ENCODE measurements around the gene ATG14. TPM values are rescaled to one million over a fixed set of nuclear protein-coding genes. Genes with fewer than 3 reads are reported as not detected.
A peak's percentile ranks its signal among the peaks of the same experiment; 100 is the strongest.

Gene ATG14
- polyA plus RNA-seq, 3 donors = 1.8 to 6.8 (median 3.3) TPM

DNA sequence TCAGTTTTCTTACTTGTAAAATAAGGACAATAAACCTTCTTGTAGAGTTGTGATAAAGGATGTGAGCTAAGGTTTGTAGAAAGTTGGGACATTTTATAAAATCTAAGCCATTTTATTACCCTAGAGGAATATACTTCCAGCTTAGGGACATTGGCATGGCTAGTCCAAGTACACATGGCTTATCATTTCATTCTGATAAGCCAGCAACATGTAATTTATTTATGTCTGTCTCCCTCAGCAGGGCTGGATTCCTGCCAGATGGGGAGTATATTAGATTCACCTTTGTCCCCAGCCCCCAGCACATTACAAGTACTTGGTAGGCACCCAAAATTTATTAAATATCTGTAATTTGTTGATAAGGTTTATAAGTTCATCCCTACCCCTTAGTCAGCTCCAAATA is 6.3 kb upstream of the ATG14 start:
- no peak overlapping the region for H3K9ac ChIP-seq (ENCODE audit: insufficient read depth, low read length, poor library complexity, severe bottlenecking)
- no peak for DNase-seq
- TF ChIP-seq, protein P1, sequence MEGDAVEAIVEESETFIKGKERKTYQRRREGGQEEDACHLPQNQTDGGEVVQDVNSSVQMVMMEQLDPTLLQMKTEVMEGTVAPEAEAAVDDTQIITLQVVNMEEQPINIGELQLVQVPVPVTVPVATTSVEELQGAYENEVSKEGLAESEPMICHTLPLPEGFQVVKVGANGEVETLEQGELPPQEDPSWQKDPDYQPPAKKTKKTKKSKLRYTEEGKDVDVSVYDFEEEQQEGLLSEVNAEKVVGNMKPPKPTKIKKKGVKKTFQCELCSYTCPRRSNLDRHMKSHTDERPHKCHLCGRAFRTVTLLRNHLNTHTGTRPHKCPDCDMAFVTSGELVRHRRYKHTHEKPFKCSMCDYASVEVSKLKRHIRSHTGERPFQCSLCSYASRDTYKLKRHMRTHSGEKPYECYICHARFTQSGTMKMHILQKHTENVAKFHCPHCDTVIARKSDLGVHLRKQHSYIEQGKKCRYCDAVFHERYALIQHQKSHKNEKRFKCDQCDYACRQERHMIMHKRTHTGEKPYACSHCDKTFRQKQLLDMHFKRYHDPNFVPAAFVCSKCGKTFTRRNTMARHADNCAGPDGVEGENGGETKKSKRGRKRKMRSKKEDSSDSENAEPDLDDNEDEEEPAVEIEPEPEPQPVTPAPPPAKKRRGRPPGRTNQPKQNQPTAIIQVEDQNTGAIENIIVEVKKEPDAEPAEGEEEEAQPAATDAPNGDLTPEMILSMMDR (IDR thresholded peaks at IDR 0.05) = no peak
- no peak overlapping the region for H3K4me3 Mint-ChIP-seq
- H3K27ac Mint-ChIP-seq = no peak overlapping the region
- H3K9me3 ChIP-seq (replicated peaks in 1 of 2; ENCODE audit: control insufficient read depth in 1 of 2, insufficient read depth in 1 of 2, low read length in 2 of 2) = no peaks in the 10 kb centered on the region
- H3K36me3 Mint-ChIP-seq = no peaks in the 10 kb centered on the region
- H3K4me1 ChIP-seq (ENCODE audit: control insufficient read depth in 1 of 2, insufficient read depth in 2 of 2, low read length in 2 of 2) = no peaks in the 10 kb centered on the region
- H3K27me3 Mint-ChIP-seq (ENCODE audit: low read depth in 3 of 3) = peaks cover 4 to 9% (median 7%) of the 10 kb centered on the region in 3 donors
- H3K27ac ChIP-seq (ENCODE audit: low read depth in 1 of 2, low read length in 2 of 2) = no peak overlapping the region
- intact Hi-C loops (cut with micrococcal nuclease) = no loop called here
- no peaks in the 10 kb centered on the region for H4K20me1 ChIP-seq (ENCODE audit: insufficient read depth, low read length)
- H3K9me3 Mint-ChIP-seq = no peaks in the 10 kb centered on the region
- H3K79me2 ChIP-seq (ENCODE audit: insufficient read depth, low read length) = no peaks in the 10 kb centered on the region
- no peak overlapping the region for H3K4me3 ChIP-seq (replicated peaks in 1 of 3; ENCODE audit: low read depth in 2 of 3, low read length in 3 of 3)
- H3K4me1 Mint-ChIP-seq = no peaks in the 10 kb centered on the region
- H3K27me3 ChIP-seq (ENCODE audit: control insufficient read depth in 2 of 2, insufficient read depth in 2 of 2, low read length in 2 of 2) = peaks cover 0 to 5% of the 10 kb centered on the region in 2 donors
- no peak overlapping the region for H2AFZ ChIP-seq (ENCODE audit: insufficient read depth, low read depth, low read length, poor library complexity, severe bottlenecking)
- H3K36me3 ChIP-seq (replicated peaks in 1 of 2; ENCODE audit: control insufficient read depth in 1 of 2, insufficient read depth in 2 of 2, low read length in 2 of 2) = no peaks in the 10 kb centered on the region
- H3K4me2 ChIP-seq (replicated peaks; ENCODE audit: extremely low read depth, low read length, poor library complexity, severe bottlenecking) = no peak overlapping the region

DNA sequence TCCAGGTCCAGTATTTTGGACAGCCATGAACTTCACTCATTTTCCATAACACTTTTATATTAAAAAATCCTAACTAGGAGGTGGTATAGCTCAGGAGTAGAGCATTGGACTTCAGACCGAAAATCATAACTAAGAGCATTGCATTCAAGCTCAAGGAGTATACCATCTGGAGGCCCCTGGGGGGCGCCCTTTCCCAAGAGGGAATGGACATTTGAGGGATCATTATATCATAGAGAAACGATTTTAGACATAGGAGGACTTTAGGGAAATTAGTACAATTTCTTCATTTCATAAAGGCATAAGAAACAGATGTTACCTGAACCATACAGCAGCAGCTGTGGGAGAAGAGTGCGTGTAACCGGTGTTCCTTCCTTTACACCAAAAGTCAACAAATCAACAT is 5.2 kb upstream of the ATG14 start:
- TF ChIP-seq, protein P1 (IDR thresholded peaks at IDR 0.05) = peak; percentile 41
- intact Hi-C loops (cut with micrococcal nuclease) = no loop called here
- peaks cover 7% of the 10 kb centered on the region for H3K4me1 Mint-ChIP-seq
- Histone ChIP-seq H3K79me2 (ENCODE audit: insufficient read depth, low read length) (peaks cover 2% of the 10 kb centered on the region), H3K4me1 (ENCODE audit: control insufficient read depth in 1 of 2, insufficient read depth in 2 of 2, low read length in 2 of 2) (peaks cover 5 to 6% of the 10 kb centered on the region in 2 donors), H3K27ac (ENCODE audit: low read depth in 1 of 2, low read length in 2 of 2) (no peak overlapping the region), H2AFZ (ENCODE audit: insufficient read depth, low read depth, low read length, poor library complexity, severe bottlenecking) (no peak overlapping the region), H3K4me2 (replicated peaks; ENCODE audit: extremely low read depth, low read length, poor library complexity, severe bottlenecking) (no peak overlapping the region), H3K9ac (ENCODE audit: insufficient read depth, low read length, poor library complexity, severe bottlenecking) (no peak overlapping the region), H3K4me3 (replicated peaks in 1 of 3; ENCODE audit: low read depth in 2 of 3, low read length in 3 of 3) (no peak overlapping the region), H3K9me3 (replicated peaks in 1 of 2; ENCODE audit: control insufficient read depth in 1 of 2, insufficient read depth in 1 of 2, low read length in 2 of 2) (no peaks in the 10 kb centered on the region), H3K27me3 (ENCODE audit: control insufficient read depth in 2 of 2, insufficient read depth in 2 of 2, low read length in 2 of 2) (peaks cover 0 to 5% of the 10 kb centered on the region in 2 donors), H4K20me1 (ENCODE audit: insufficient read depth, low read length) (no peaks in the 10 kb centered on the region), H3K36me3 (replicated peaks in 1 of 2; ENCODE audit: control insufficient read depth in 1 of 2, insufficient read depth in 2 of 2, low read length in 2 of 2) (no peaks in the 10 kb centered on the region)
- no peak for DNase-seq
- H3K9me3 Mint-ChIP-seq = no peaks in the 10 kb centered on the region
- H3K36me3 Mint-ChIP-seq = no peaks in the 10 kb centered on the region
- no peak overlapping the region for H3K4me3 Mint-ChIP-seq
- WGBS (ENCODE audit: insufficient coverage) = 60% methylated on average over 1 of the region's 5 CpGs
- no peak overlapping the region for H3K27ac Mint-ChIP-seq
- peaks cover 4 to 9% (median 7%) of the 10 kb centered on the region in 3 donors for H3K27me3 Mint-ChIP-seq (ENCODE audit: low read depth in 3 of 3)

All from CD14-positive monocyte (primary cell).